Measurements from ENCODE around the gene PTCD2.

Gene PTCD2

GRCh38 chr5:72330712-72331111, 10.5 kb downstream of the PTCD2 start:
- Histone ChIP-seq H4K20me1 (ENCODE audit: insufficient read depth, low read length) (no peaks in the 10 kb centered on the region), H3K9me3 (ENCODE audit: low read length) (no peaks in the 10 kb centered on the region), H3K4me2 (ENCODE audit: low read length) (no peak overlapping the region), H3K4me3 (ENCODE audit: low read depth, low read length, poor library complexity, severe bottlenecking) (no peak overlapping the region), H3K4me1 (ENCODE audit: insufficient read depth, low read length, severe bottlenecking) (no peaks in the 10 kb centered on the region), H3K9me2 (ENCODE audit: low read depth, low read length) (no peaks in the 10 kb centered on the region), H3K27me3 (ENCODE audit: insufficient read depth, low read length) (no peaks in the 10 kb centered on the region), H3K36me3 (ENCODE audit: insufficient read depth, low read length) (peaks cover 87% of the 10 kb centered on the region), H3F3A (ENCODE audit: insufficient read depth, low read length) (no peaks in the 10 kb centered on the region), H3K27ac (ENCODE audit: low read depth, low read length, poor library complexity, severe bottlenecking) (no peak overlapping the region), H3K9ac (ENCODE audit: low read length) (no peak overlapping the region), H2AFZ (ENCODE audit: low read length) (no peak overlapping the region), H3K79me2 (ENCODE audit: insufficient read depth, low read length) (no peaks in the 10 kb centered on the region)
- TF ChIP-seq CTCF (IDR thresholded peaks at IDR 0.05; ENCODE audit: low read length) (no peak), EZH2 (IDR thresholded peaks at IDR 0.05; ENCODE audit: borderline replicate concordance, low read length) (no peak)

GRCh38 chr5:72337159-72337558, 17.0 kb downstream of the PTCD2 start:
- Histone ChIP-seq H3K4me3 (ENCODE audit: low read depth, low read length, poor library complexity, severe bottlenecking) (no peak overlapping the region), H3K9me3 (ENCODE audit: low read length) (no peaks in the 10 kb centered on the region), H3K79me2 (ENCODE audit: insufficient read depth, low read length) (no peaks in the 10 kb centered on the region), H3F3A (ENCODE audit: insufficient read depth, low read length) (no peaks in the 10 kb centered on the region), H2AFZ (ENCODE audit: low read length) (no peak overlapping the region), H3K4me1 (ENCODE audit: insufficient read depth, low read length, severe bottlenecking) (no peaks in the 10 kb centered on the region), H3K27ac (ENCODE audit: low read depth, low read length, poor library complexity, severe bottlenecking) (no peak overlapping the region), H4K20me1 (ENCODE audit: insufficient read depth, low read length) (no peaks in the 10 kb centered on the region), H3K4me2 (ENCODE audit: low read length) (no peak overlapping the region), H3K27me3 (ENCODE audit: insufficient read depth, low read length) (no peaks in the 10 kb centered on the region), H3K9me2 (ENCODE audit: low read depth, low read length) (no peaks in the 10 kb centered on the region), H3K9ac (ENCODE audit: low read length) (no peak overlapping the region), H3K36me3 (ENCODE audit: insufficient read depth, low read length) (peaks cover 75% of the 10 kb centered on the region)
- TF ChIP-seq CTCF (IDR thresholded peaks at IDR 0.05; ENCODE audit: low read length) (no peak), EZH2 (IDR thresholded peaks at IDR 0.05; ENCODE audit: borderline replicate concordance, low read length) (no peak)

- no peak for TF ChIP-seq CTCF (IDR thresholded peaks at IDR 0.05; ENCODE audit: low read length)
- no peak for TF ChIP-seq EZH2 (IDR thresholded peaks at IDR 0.05; ENCODE audit: borderline replicate concordance, low read length)
- Histone ChIP-seq H2AFZ (ENCODE audit: low read length) (no peak overlapping the region), H3K4me3 (ENCODE audit: low read depth, low read length, poor library complexity, severe bottlenecking) (no peak overlapping the region), H3K27me3 (ENCODE audit: insufficient read depth, low read length) (no peaks in the 10 kb centered on the region), H3K79me2 (ENCODE audit: insufficient read depth, low read length) (no peaks in the 10 kb centered on the region), H3K9ac (ENCODE audit: low read length) (no peak overlapping the region), H3K36me3 (ENCODE audit: insufficient read depth, low read length) (peaks cover 76% of the 10 kb centered on the region), H3K27ac (ENCODE audit: low read depth, low read length, poor library complexity, severe bottlenecking) (no peak overlapping the region), H3K9me2 (ENCODE audit: low read depth, low read length) (no peaks in the 10 kb centered on the region), H3K4me2 (ENCODE audit: low read length) (no peak overlapping the region), H3K9me3 (ENCODE audit: low read length) (no peaks in the 10 kb centered on the region), H3F3A (ENCODE audit: insufficient read depth, low read length) (no peaks in the 10 kb centered on the region), H4K20me1 (ENCODE audit: insufficient read depth, low read length) (no peaks in the 10 kb centered on the region), H3K4me1 (ENCODE audit: insufficient read depth, low read length, severe bottlenecking) (no peaks in the 10 kb centered on the region)
Observed at GRCh38 chr5:72338689-72339209, 18.6 kb downstream of the PTCD2 start.

Data from OCI-LY1 (cell line).